Measurements from ENCODE around the gene GLOD5. TPM values are rescaled to one million over a fixed set of nuclear protein-coding genes. Genes with fewer than 3 reads are reported as not detected.

The GLOD5 gene
- total RNA-seq, 2 donors from 2014 or later: not detected

GRCh38 chrX:48791063-48791820 is 29.7 kb downstream of the GLOD5 start:
- H3K36me3 Mint-ChIP-seq (ENCODE audit: low read depth): no peaks in the 10 kb centered on the region
- Histone ChIP-seq H3K4me1 (ENCODE audit: control insufficient read depth, insufficient read depth, low read length) (no peaks in the 10 kb centered on the region), H3K4me3 (ENCODE audit: low read length) (no peak overlapping the region), H3K27ac (ENCODE audit: low read depth, low read length) (no peak overlapping the region), H3K36me3 (ENCODE audit: control insufficient read depth, insufficient read depth, low read length) (no peaks in the 10 kb centered on the region), H3K9ac (ENCODE audit: extremely low read depth, low read length, poor library complexity, severe bottlenecking) (no peak overlapping the region), H3K9me3 (ENCODE audit: control insufficient read depth, low read length) (no peaks in the 10 kb centered on the region), H3K27me3 (ENCODE audit: control insufficient read depth, insufficient read depth, low read length, poor library complexity, severe bottlenecking) (no peaks in the 10 kb centered on the region)
- peaks cover 6% of the 10 kb centered on the region for H3K27me3 Mint-ChIP-seq (ENCODE audit: insufficient read depth)
- 94% methylated on average over 9 of the region's 11 CpGs; no CpG with 5 or more reads in 1 of the 2 experiments for WGBS, 2 experiments (ENCODE audit: insufficient coverage in 1 of 2, insufficient read length in 1 of 2)
- TF ChIP-seq CTCF (conservative IDR thresholded peaks at IDR 0.05): no peak
- H3K4me1 Mint-ChIP-seq: peaks cover 4% of the 10 kb centered on the region
- no peak overlapping the region for H3K4me3 Mint-ChIP-seq
- no peak overlapping the region for H3K27ac Mint-ChIP-seq
- DNase-seq: no peak
- peaks cover 69% of the 10 kb centered on the region for H3K9me3 Mint-ChIP-seq

GRCh38 chrX:48792219-48792618 is 30.7 kb downstream of the GLOD5 start:
- peaks cover 4% of the 10 kb centered on the region for H3K4me1 Mint-ChIP-seq
- no peaks in the 10 kb centered on the region for H3K9me3 ChIP-seq (ENCODE audit: control insufficient read depth, low read length)
- no peaks in the 10 kb centered on the region for H3K27me3 ChIP-seq (ENCODE audit: control insufficient read depth, insufficient read depth, low read length, poor library complexity, severe bottlenecking)
- H3K9me3 Mint-ChIP-seq: peaks cover 70% of the 10 kb centered on the region
- H3K27me3 Mint-ChIP-seq (ENCODE audit: insufficient read depth): peaks cover 1% of the 10 kb centered on the region
- no peaks in the 10 kb centered on the region for H3K36me3 ChIP-seq (ENCODE audit: control insufficient read depth, insufficient read depth, low read length)
- no peak overlapping the region for H3K9ac ChIP-seq (ENCODE audit: extremely low read depth, low read length, poor library complexity, severe bottlenecking)
- H3K27ac ChIP-seq (ENCODE audit: low read depth, low read length): no peak overlapping the region
- TF ChIP-seq CTCF (conservative IDR thresholded peaks at IDR 0.05): no peak
- H3K36me3 Mint-ChIP-seq (ENCODE audit: low read depth): no peaks in the 10 kb centered on the region
- no peak for DNase-seq
- no peak overlapping the region for H3K27ac Mint-ChIP-seq
- H3K4me3 Mint-ChIP-seq: no peak overlapping the region
- H3K4me1 ChIP-seq (ENCODE audit: control insufficient read depth, insufficient read depth, low read length): no peaks in the 10 kb centered on the region
- H3K4me3 ChIP-seq (ENCODE audit: low read length): no peak overlapping the region
- 72 to 93% methylated on average over 2 to 7 of the region's 7 CpGs for WGBS, 2 experiments (ENCODE audit: insufficient coverage in 1 of 2, insufficient read length in 1 of 2)

GRCh38 chrX:48793935-48794334 is 32.4 kb downstream of the GLOD5 start:
- H3K27me3 ChIP-seq (ENCODE audit: control insufficient read depth, insufficient read depth, low read length, poor library complexity, severe bottlenecking): no peaks in the 10 kb centered on the region
- H3K4me1 ChIP-seq (ENCODE audit: control insufficient read depth, insufficient read depth, low read length): no peaks in the 10 kb centered on the region
- peaks cover 1% of the 10 kb centered on the region for H3K27me3 Mint-ChIP-seq (ENCODE audit: insufficient read depth)
- 84% methylated on average over 4 of the region's 4 CpGs; no CpG with 5 or more reads in 1 of the 2 experiments for WGBS, 2 experiments (ENCODE audit: insufficient coverage in 1 of 2, insufficient read length in 1 of 2)
- H3K4me3 Mint-ChIP-seq: no peak overlapping the region
- H3K9ac ChIP-seq (ENCODE audit: extremely low read depth, low read length, poor library complexity, severe bottlenecking): no peak overlapping the region
- DNase-seq: no peak
- H3K36me3 Mint-ChIP-seq (ENCODE audit: low read depth): no peaks in the 10 kb centered on the region
- TF ChIP-seq CTCF (conservative IDR thresholded peaks at IDR 0.05): no peak
- H3K9me3 Mint-ChIP-seq: peaks cover 67% of the 10 kb centered on the region
- no peaks in the 10 kb centered on the region for H3K9me3 ChIP-seq (ENCODE audit: control insufficient read depth, low read length)
- H3K36me3 ChIP-seq (ENCODE audit: control insufficient read depth, insufficient read depth, low read length): no peaks in the 10 kb centered on the region
- H3K4me3 ChIP-seq (ENCODE audit: low read length): no peak overlapping the region
- H3K27ac ChIP-seq (ENCODE audit: low read depth, low read length): no peak overlapping the region
- no peaks in the 10 kb centered on the region for H3K4me1 Mint-ChIP-seq
- no peak overlapping the region for H3K27ac Mint-ChIP-seq
